Measurements from ENCODE around the gene SLC43A1. TPM values are rescaled to one million over a fixed set of nuclear protein-coding genes. Genes with fewer than 3 reads are reported as not detected.

SLC43A1 gene
- total and polyA plus RNA-seq, 2 of the 4 experiments (the other 2 are of a cell fraction), result 10.0 to 17.0 TPM

GRCh38 chr11:57439786-57440185 lies 75.7 kb downstream of the SLC43A1 start:
- ChIA-PET POLR2A (ENCODE audit: unreplicated experiment) (no interaction called here), CTCF (no interaction called here)
- Histone ChIP-seq H3K27ac (ENCODE audit: insufficient read depth, low read length) (no peak overlapping the region), H3K9ac (ENCODE audit: low read depth, low read length) (no peak overlapping the region), H3K4me2 (ENCODE audit: low read depth, low read length) (no peak overlapping the region), H3K4ac (ENCODE audit: low read depth, low read length) (no peak overlapping the region), H2AK5ac (ENCODE audit: low read depth, low read length) (no peak overlapping the region), H3K79me1 (ENCODE audit: low read depth in 1 of 2, low read length in 2 of 2) (no peaks in the 10 kb centered on the region), H4K8ac (ENCODE audit: low read depth in 2 of 2, low read length in 2 of 2) (no peak overlapping the region), H3K23ac (ENCODE audit: low read depth, low read length) (no peak overlapping the region), H3K4me1 (ENCODE audit: control insufficient read depth, insufficient read depth, low read length) (peaks cover 6% of the 10 kb centered on the region), H3K4me3 (ENCODE audit: insufficient read depth, low read depth, low read length) (no peak overlapping the region), H4K5ac (ENCODE audit: low read depth, low read length) (no peak overlapping the region), H2AK9ac (replicated peaks; ENCODE audit: low read depth, low read length, poor library complexity) (no peak overlapping the region), H3K9me1 (ENCODE audit: insufficient read depth, low read length) (peaks cover 6% of the 10 kb centered on the region), H3K18ac (ENCODE audit: low read depth, low read length) (no peak overlapping the region), H2BK5ac (ENCODE audit: low read depth, low read length, poor library complexity, severe bottlenecking) (no peak overlapping the region), H2BK20ac (ENCODE audit: low read depth, low read length) (no peak overlapping the region), H3K27me3 (ENCODE audit: control insufficient read depth, insufficient read depth, low read length) (no peaks in the 10 kb centered on the region), H4K91ac (ENCODE audit: insufficient read depth, low read depth, low read length) (no peak overlapping the region), H3K14ac (replicated peaks; ENCODE audit: low read depth, low read length) (no peak overlapping the region), H3K9me3 (ENCODE audit: control insufficient read depth, insufficient read depth, low read length) (no peaks in the 10 kb centered on the region), H2AFZ (replicated peaks; ENCODE audit: low read length, poor library complexity) (no peak overlapping the region), H3K56ac (ENCODE audit: extremely low read depth, insufficient read depth, low read length) (no peak overlapping the region), H2BK15ac (ENCODE audit: low read depth, low read length) (no peak overlapping the region), H2BK120ac (ENCODE audit: low read depth, low read length) (no peak overlapping the region), H3K36me3 (ENCODE audit: control insufficient read depth, insufficient read depth, low read length) (no peaks in the 10 kb centered on the region), H4K20me1 (ENCODE audit: insufficient read depth, low read length) (no peaks in the 10 kb centered on the region)
- in situ Hi-C loops (cut with MboI; ENCODE audit: low sequenced_read_pairs) (no loop called here), intact Hi-C loops (cut with micrococcal nuclease) (no loop called here), dilution Hi-C loops (cut with HindIII; ENCODE audit: low sequenced_read_pairs, unreplicated experiment) (no loop called here)
- 61% methylated on average over 3 of the region's 6 CpGs; no CpG with 5 or more reads in 1 of the 2 experiments for WGBS, 2 experiments (ENCODE audit: extremely low coverage in 2 of 2, insufficient read length in 1 of 2)
- ATAC-seq (ENCODE audit: low read depth) (no peak), DNase-seq (no peak)
- TF ChIP-seq RAD21 (IDR thresholded peaks at IDR 0.05; ENCODE audit: low read length) (no peak), MXI1 (IDR thresholded peaks at IDR 0.05; ENCODE audit: borderline replicate concordance, low read depth, low read length) (no peak), CEBPB (IDR thresholded peaks at IDR 0.05; ENCODE audit: low read depth, low read length) (no peak), USF2 (IDR thresholded peaks at IDR 0.05; ENCODE audit: low read depth, low read length) (no peak), ELK1 (IDR thresholded peaks at IDR 0.05; ENCODE audit: borderline replicate concordance, low read depth, low read length) (no peak), BHLHE40 (IDR thresholded peaks at IDR 0.05; ENCODE audit: low read depth, low read length) (no peak), FOS (IDR thresholded peaks at IDR 0.05; ENCODE audit: low read depth, low read length) (no peak), NFE2L2 (IDR thresholded peaks at IDR 0.05; ENCODE audit: low read depth, low read length) (no peak), CTCF (conservative IDR thresholded peaks at IDR 0.05; ENCODE audit: low read depth, low read length) (no peak), CHD1 (IDR thresholded peaks at IDR 0.05; ENCODE audit: low read depth, low read length) (no peak), RCOR1 (IDR thresholded peaks at IDR 0.05; ENCODE audit: insufficient replicate concordance, low read length) (no peak)
- BruUV-seq (replicated peaks), result no TSS peak
